ENCODE measurements around the gene TAS2R38.

Gene TAS2R38

DNA sequence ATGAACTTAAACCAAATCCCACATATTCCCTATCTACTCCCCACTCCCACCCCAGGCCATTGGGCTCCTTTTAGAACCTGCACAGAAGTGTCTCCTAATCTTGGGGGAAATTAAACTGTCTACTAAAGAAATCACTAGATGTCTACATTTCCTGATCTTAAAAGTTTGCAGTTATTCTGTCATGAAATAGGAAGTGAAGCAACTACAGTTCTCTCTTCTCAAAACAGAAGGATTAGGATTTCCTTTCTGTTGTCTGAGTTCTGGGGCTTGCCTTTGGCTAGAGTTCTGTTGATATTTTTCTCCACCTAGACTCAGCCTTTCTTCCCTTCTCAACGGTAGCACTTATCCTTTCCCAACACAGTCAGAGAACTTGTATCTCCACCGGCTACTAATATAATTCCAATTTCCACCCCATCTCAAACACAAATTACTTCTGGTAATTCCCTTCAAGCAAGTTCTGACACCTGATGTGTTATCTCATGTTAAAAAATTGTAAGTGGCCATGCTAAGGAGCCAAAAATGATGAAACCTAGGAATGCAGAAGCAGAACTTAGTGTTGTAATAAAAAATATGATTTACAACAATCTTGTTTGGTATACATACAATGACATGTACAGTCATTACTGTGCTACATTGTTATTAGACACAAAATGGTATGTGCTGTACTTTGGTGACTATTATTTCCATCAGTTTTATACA, 45.3 kb downstream of the TAS2R38 start:
- H3K9me3 ChIP-seq (ENCODE audit: control insufficient read depth, low read length): no peaks in the 10 kb centered on the region
- no peak overlapping the region for H3K4me3 ChIP-seq (ENCODE audit: low read depth, low read length)
- no peak overlapping the region for H3K4me2 ChIP-seq (ENCODE audit: low read length)
- TF ChIP-seq, protein P1, sequence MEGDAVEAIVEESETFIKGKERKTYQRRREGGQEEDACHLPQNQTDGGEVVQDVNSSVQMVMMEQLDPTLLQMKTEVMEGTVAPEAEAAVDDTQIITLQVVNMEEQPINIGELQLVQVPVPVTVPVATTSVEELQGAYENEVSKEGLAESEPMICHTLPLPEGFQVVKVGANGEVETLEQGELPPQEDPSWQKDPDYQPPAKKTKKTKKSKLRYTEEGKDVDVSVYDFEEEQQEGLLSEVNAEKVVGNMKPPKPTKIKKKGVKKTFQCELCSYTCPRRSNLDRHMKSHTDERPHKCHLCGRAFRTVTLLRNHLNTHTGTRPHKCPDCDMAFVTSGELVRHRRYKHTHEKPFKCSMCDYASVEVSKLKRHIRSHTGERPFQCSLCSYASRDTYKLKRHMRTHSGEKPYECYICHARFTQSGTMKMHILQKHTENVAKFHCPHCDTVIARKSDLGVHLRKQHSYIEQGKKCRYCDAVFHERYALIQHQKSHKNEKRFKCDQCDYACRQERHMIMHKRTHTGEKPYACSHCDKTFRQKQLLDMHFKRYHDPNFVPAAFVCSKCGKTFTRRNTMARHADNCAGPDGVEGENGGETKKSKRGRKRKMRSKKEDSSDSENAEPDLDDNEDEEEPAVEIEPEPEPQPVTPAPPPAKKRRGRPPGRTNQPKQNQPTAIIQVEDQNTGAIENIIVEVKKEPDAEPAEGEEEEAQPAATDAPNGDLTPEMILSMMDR (IDR thresholded peaks at IDR 0.05): no peak
- no peaks in the 10 kb centered on the region for H3K4me1 ChIP-seq
- no peak overlapping the region for H2AFZ ChIP-seq
- no peak overlapping the region for H3K9ac ChIP-seq
- no peaks in the 10 kb centered on the region for H3K27me3 ChIP-seq (ENCODE audit: control insufficient read depth, insufficient read depth, low read length)
- H3K27ac ChIP-seq: no peak overlapping the region
- no peaks in the 10 kb centered on the region for H3K36me3 ChIP-seq (ENCODE audit: control insufficient read depth, insufficient read depth, low read length)
- no peaks in the 10 kb centered on the region for H3K79me2 ChIP-seq
